ENCODE results near the gene TTC29.

DNA sequence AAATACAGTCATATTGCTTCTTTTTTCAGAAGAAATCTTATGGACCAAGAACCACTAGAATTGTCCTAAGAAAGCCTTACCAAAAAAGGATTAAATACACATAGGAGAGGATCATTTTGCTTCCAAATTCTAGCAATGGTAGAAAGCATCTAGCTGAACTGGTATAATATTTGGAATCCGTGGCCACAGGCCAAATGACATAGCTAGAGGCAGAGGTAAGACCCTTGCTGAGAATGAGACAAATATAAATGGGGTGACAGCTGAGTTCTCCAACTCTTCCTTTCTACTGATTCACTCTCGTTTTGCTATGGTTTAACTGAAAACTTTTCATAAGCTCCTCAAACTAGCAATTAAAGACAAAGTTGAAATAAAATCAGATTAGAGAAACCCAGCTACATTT lies 150.0 kb downstream of the TTC29 start:
- TF ChIP-seq CTCF (IDR thresholded peaks at IDR 0.05; ENCODE audit: low read length) (no peak), EZH2 (IDR thresholded peaks at IDR 0.05; ENCODE audit: borderline replicate concordance, low read length) (no peak)
